ENCODE measurements around the gene FSD1.

The FSD1 gene

DNA sequence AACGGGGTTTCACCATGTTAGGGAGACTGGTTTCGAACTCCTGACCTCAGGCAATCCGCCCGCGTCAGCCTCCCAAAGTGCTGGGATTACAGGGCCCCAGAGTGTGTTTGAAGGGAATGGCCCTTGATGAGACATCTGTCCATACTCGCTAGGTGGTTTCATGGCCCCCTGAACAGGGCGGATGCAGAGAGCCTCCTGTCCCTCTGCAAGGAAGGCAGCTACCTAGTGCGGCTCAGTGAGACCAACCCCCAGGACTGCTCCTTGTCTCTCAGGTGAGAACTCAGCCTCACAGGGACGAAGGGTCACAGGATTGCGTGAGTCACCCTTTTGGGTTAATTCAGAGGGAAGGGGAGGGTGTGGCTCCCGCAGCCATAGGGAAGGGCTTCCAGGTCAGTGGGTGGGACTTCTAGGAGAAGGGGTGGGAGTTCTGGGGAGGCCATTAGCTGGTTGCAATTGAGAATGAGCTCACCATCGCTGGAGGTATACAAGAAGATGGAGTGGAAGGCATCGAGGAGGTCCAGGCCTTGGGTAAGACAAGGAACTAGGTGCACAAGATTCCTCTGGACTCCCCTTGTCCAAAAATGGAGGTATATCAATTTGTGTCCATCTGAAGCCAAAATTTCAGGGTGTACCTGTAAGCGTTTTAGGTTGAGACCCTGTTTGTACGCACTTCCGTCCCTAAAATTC is 16.2 kb upstream of the FSD1 start:
- TF ChIP-seq EZH2 (IDR thresholded peaks at IDR 0.05; ENCODE audit: borderline replicate concordance, low read length): no peak
- TF ChIP-seq, protein P1, sequence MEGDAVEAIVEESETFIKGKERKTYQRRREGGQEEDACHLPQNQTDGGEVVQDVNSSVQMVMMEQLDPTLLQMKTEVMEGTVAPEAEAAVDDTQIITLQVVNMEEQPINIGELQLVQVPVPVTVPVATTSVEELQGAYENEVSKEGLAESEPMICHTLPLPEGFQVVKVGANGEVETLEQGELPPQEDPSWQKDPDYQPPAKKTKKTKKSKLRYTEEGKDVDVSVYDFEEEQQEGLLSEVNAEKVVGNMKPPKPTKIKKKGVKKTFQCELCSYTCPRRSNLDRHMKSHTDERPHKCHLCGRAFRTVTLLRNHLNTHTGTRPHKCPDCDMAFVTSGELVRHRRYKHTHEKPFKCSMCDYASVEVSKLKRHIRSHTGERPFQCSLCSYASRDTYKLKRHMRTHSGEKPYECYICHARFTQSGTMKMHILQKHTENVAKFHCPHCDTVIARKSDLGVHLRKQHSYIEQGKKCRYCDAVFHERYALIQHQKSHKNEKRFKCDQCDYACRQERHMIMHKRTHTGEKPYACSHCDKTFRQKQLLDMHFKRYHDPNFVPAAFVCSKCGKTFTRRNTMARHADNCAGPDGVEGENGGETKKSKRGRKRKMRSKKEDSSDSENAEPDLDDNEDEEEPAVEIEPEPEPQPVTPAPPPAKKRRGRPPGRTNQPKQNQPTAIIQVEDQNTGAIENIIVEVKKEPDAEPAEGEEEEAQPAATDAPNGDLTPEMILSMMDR (IDR thresholded peaks at IDR 0.05; ENCODE audit: low read length): no peak
- no peaks in the 10 kb centered on the region for H3K79me2 ChIP-seq (ENCODE audit: insufficient read depth, low read length)
- no peaks in the 10 kb centered on the region for H3K27me3 ChIP-seq (ENCODE audit: insufficient read depth, low read length)
- H3K4me1 ChIP-seq (ENCODE audit: insufficient read depth, low read length, severe bottlenecking): no peaks in the 10 kb centered on the region
- no peak overlapping the region for H3K9ac ChIP-seq (ENCODE audit: low read length)
- H4K20me1 ChIP-seq (ENCODE audit: insufficient read depth, low read length): no peaks in the 10 kb centered on the region
- no peak overlapping the region for H3K27ac ChIP-seq (ENCODE audit: low read depth, low read length, poor library complexity, severe bottlenecking)
- no peak overlapping the region for H3K4me3 ChIP-seq (ENCODE audit: low read depth, low read length, poor library complexity, severe bottlenecking)
- no peaks in the 10 kb centered on the region for H3K9me2 ChIP-seq (ENCODE audit: low read depth, low read length)
- no peaks in the 10 kb centered on the region for H3F3A ChIP-seq (ENCODE audit: insufficient read depth, low read length)
- no peak overlapping the region for H3K4me2 ChIP-seq (ENCODE audit: low read length)
- H2AFZ ChIP-seq (ENCODE audit: low read length): no peak overlapping the region
- H3K36me3 ChIP-seq (ENCODE audit: insufficient read depth, low read length): no peaks in the 10 kb centered on the region
- no peaks in the 10 kb centered on the region for H3K9me3 ChIP-seq (ENCODE audit: low read length)

- H3K9ac ChIP-seq (ENCODE audit: low read length): no peak overlapping the region
- H3K4me1 ChIP-seq (ENCODE audit: insufficient read depth, low read length, severe bottlenecking): peaks cover 1% of the 10 kb centered on the region
- TF ChIP-seq, protein P1 (IDR thresholded peaks at IDR 0.05; ENCODE audit: low read length): no peak
- TF ChIP-seq EZH2 (IDR thresholded peaks at IDR 0.05; ENCODE audit: borderline replicate concordance, low read length): no peak
- H3K9me3 ChIP-seq (ENCODE audit: low read length): no peaks in the 10 kb centered on the region
- no peaks in the 10 kb centered on the region for H3K9me2 ChIP-seq (ENCODE audit: low read depth, low read length)
- H3K4me2 ChIP-seq (ENCODE audit: low read length): no peak overlapping the region
- H3K36me3 ChIP-seq (ENCODE audit: insufficient read depth, low read length): no peaks in the 10 kb centered on the region
- no peaks in the 10 kb centered on the region for H4K20me1 ChIP-seq (ENCODE audit: insufficient read depth, low read length)
- H3F3A ChIP-seq (ENCODE audit: insufficient read depth, low read length): no peaks in the 10 kb centered on the region
- H2AFZ ChIP-seq (ENCODE audit: low read length): no peak overlapping the region
- H3K4me3 ChIP-seq (ENCODE audit: low read depth, low read length, poor library complexity, severe bottlenecking): no peak overlapping the region
- H3K27me3 ChIP-seq (ENCODE audit: insufficient read depth, low read length): peaks cover 4% of the 10 kb centered on the region; the same call in 1 of the 2 replicates
- no peak overlapping the region for H3K27ac ChIP-seq (ENCODE audit: low read depth, low read length, poor library complexity, severe bottlenecking)
- H3K79me2 ChIP-seq (ENCODE audit: insufficient read depth, low read length): no peaks in the 10 kb centered on the region
Measured at GRCh38 chr19:4291184-4291732, 13.1 kb upstream of the FSD1 start.

DNA sequence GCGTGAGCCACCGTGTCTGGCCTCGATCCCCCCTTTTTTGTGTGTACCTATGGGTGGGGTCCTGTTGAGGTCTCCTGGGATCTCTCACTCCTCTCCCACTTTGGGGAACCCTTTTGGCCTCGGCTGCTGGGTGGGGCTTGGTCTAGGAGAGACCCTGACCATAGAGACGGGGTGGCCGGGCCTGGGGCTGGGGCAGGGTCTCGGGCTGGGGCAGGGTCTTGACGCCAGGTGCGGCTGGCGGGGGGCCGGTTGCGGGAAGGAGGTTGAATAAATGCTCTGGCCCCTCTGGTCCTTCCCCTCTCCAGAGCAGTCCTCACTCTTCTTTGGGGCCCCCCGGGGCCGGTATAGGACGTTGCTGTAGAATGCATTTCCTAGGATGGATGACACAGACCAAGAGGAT is 11.9 kb upstream of the FSD1 start:
- H3K9me3 ChIP-seq (ENCODE audit: low read length): no peaks in the 10 kb centered on the region
- H3K27ac ChIP-seq (ENCODE audit: low read depth, low read length, poor library complexity, severe bottlenecking): no peak overlapping the region
- no peaks in the 10 kb centered on the region for H3K9me2 ChIP-seq (ENCODE audit: low read depth, low read length)
- H3K27me3 ChIP-seq (ENCODE audit: insufficient read depth, low read length): peaks cover 4% of the 10 kb centered on the region; the same call in 1 of the 2 replicates
- H3K4me3 ChIP-seq (ENCODE audit: low read depth, low read length, poor library complexity, severe bottlenecking): no peak overlapping the region
- H3K9ac ChIP-seq (ENCODE audit: low read length): no peak overlapping the region
- H3K36me3 ChIP-seq (ENCODE audit: insufficient read depth, low read length): no peaks in the 10 kb centered on the region
- no peaks in the 10 kb centered on the region for H3K79me2 ChIP-seq (ENCODE audit: insufficient read depth, low read length)
- no peaks in the 10 kb centered on the region for H4K20me1 ChIP-seq (ENCODE audit: insufficient read depth, low read length)
- H3K4me2 ChIP-seq (ENCODE audit: low read length): no peak overlapping the region
- no peak overlapping the region for H2AFZ ChIP-seq (ENCODE audit: low read length)
- H3F3A ChIP-seq (ENCODE audit: insufficient read depth, low read length): no peaks in the 10 kb centered on the region
- peaks cover 7% of the 10 kb centered on the region for H3K4me1 ChIP-seq (ENCODE audit: insufficient read depth, low read length, severe bottlenecking)
- TF ChIP-seq, protein P1 (IDR thresholded peaks at IDR 0.05; ENCODE audit: low read length): no peak
- TF ChIP-seq EZH2 (IDR thresholded peaks at IDR 0.05; ENCODE audit: borderline replicate concordance, low read length): no peak

All from OCI-LY1 (cell line).